Measurements from ENCODE around the gene AKAP17A. TPM values are rescaled to one million over a fixed set of nuclear protein-coding genes. Genes with fewer than 3 reads are reported as not detected.
"Not testable (repeated sequence)": the region's sequence is repeated elsewhere in the genome, so short reads cannot be mapped to it uniquely, and the experiment has no call there.

Gene AKAP17A
- total RNA-seq, 1 experiment from 2014 or later: 35.4 TPM

DNA sequence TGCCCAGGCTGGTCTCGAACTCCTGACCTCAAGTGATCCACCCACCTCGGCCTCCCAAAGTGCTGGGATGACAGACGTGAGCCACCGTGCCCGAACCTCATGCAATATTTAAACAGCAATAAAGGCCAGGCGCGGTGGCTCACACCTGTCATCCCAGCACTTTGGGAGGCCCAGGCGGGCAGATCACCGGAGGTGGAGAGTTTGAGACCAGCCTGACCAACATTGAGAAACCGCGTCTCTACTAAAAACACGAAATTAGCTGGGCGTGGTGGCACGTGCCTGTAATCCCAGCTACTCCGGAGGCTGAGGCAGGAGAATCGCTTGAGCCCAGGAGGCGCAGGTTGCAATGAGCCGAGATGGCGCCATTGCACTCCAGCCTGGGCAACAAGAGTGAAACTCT lies 17.2 kb upstream of the AKAP17A start:
- H3K27ac ChIP-seq (ENCODE audit: low read depth, low read length); H3K79me2 ChIP-seq (ENCODE audit: insufficient read depth, low read length); H3K27me3 ChIP-seq (ENCODE audit: insufficient read depth, low read length); ATAC-seq; H3K9ac ChIP-seq (ENCODE audit: low read length); H3K4me2 ChIP-seq (ENCODE audit: low read length); H3K4me1 ChIP-seq (ENCODE audit: control insufficient read depth in 1 of 2, insufficient read depth in 2 of 2, low read length in 2 of 2); BruUV-seq (replicated peaks); RAD21 ChIA-PET (ENCODE audit: low non-redundant PET in 1 of 2, low total read pairs in 2 of 2, uncharacterized antibody in 2 of 2, unreplicated experiment in 2 of 2); H3K9me2 ChIP-seq (ENCODE audit: insufficient read depth); H3K36me3 ChIP-seq (ENCODE audit: control insufficient read depth in 1 of 2, insufficient read depth in 2 of 2, low read length in 2 of 2); CTCF ChIA-PET; DNase-seq (ENCODE audit: low read depth, low spot score); H3K4me3 ChIP-seq (replicated peaks in 1 of 2; ENCODE audit: low read depth in 1 of 2, low read length in 2 of 2); H3K9me3 ChIP-seq (ENCODE audit: control insufficient read depth in 1 of 2, insufficient read depth in 1 of 2, low read depth in 1 of 2, low read length in 2 of 2); POLR2A ChIA-PET; intact Hi-C loops (cut with micrococcal nuclease); H4K20me1 ChIP-seq (ENCODE audit: insufficient read depth); H2AFZ ChIP-seq (ENCODE audit: low read depth, low read length, poor library complexity, severe bottlenecking): not testable (repeated sequence)

DNA sequence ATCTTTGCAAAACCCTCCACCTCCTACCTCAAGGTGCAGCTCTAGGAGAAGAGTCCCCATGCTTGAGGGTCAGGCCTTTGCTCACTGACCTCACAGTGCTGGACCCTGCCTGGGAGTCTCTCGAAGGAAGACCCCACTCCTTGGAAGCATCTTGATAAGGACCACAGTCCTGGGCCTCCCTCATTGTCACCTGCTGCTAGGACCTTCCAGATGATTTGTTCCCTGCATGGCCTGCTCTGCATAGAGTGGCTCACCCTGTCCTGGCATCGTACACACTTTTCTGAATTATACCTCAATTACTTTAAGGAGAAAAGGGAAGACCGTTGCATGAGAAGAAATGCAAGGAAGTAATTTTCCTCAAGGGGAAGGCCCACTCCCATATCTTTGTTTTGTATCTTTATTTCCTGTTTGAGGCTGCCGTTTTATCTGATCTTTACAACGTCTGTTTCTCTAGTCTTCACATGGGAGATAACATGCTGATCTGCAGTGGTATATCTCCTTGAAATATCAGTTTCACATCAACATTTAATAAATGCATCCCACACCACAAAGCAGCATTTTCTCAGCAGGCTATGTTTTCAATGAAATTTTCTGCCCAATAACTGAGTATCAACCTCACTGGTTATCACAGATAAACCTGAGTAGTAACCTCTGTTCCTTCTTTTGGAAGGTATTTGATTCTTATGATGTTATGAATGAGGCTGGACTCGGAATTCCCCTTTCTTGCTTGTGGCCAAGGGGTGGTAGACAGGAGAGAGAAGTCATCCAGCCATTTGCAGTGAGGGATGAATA lies 15.0 kb upstream of the AKAP17A start:
- Histone ChIP-seq H3K36me3 (ENCODE audit: control insufficient read depth in 1 of 2, insufficient read depth in 2 of 2, low read length in 2 of 2) (no peaks in the 10 kb centered on the region), H2AFZ (ENCODE audit: low read depth, low read length, poor library complexity, severe bottlenecking) (no peak overlapping the region), H3K4me1 (ENCODE audit: control insufficient read depth in 1 of 2, insufficient read depth in 2 of 2, low read length in 2 of 2) (no peaks in the 10 kb centered on the region), H3K4me3 (replicated peaks in 1 of 2; ENCODE audit: low read depth in 1 of 2, low read length in 2 of 2) (no peak overlapping the region), H3K27me3 (ENCODE audit: insufficient read depth, low read length) (no peaks in the 10 kb centered on the region), H3K79me2 (ENCODE audit: insufficient read depth, low read length) (no peaks in the 10 kb centered on the region), H3K9me3 (ENCODE audit: control insufficient read depth in 1 of 2, insufficient read depth in 1 of 2, low read depth in 1 of 2, low read length in 2 of 2) (no peaks in the 10 kb centered on the region), H4K20me1 (ENCODE audit: insufficient read depth) (no peaks in the 10 kb centered on the region), H3K9me2 (ENCODE audit: insufficient read depth) (no peaks in the 10 kb centered on the region), H3K4me2 (ENCODE audit: low read length) (no peak overlapping the region), H3K9ac (ENCODE audit: low read length) (no peak overlapping the region), H3K27ac (ENCODE audit: low read depth, low read length) (no peak overlapping the region)
- ATAC-seq: no peak
- ChIA-PET CTCF (no interaction called here), RAD21 (ENCODE audit: low non-redundant PET in 1 of 2, low total read pairs in 2 of 2, uncharacterized antibody in 2 of 2, unreplicated experiment in 2 of 2) (no interaction called here), POLR2A (no interaction called here)
- no TSS peak for BruUV-seq (replicated peaks)
- no peak for TF ChIP-seq POLR2A (IDR thresholded peaks at IDR 0.05; ENCODE audit: borderline replicate concordance, extremely low read depth, insufficient read depth, insufficient read length)
- TF ChIP-seq SIN3A (IDR thresholded peaks at IDR 0.05; ENCODE audit: low read depth): no peak
- TF ChIP-seq, protein P1, sequence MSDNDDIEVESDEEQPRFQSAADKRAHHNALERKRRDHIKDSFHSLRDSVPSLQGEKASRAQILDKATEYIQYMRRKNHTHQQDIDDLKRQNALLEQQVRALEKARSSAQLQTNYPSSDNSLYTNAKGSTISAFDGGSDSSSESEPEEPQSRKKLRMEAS (IDR thresholded peaks at IDR 0.05): no peak
- no peak for TF ChIP-seq POLR2AphosphoS5 (IDR thresholded peaks at IDR 0.05; ENCODE audit: low read depth, low read length)
- no peak for TF ChIP-seq ZFX (IDR thresholded peaks at IDR 0.05)
- no peak for TF ChIP-seq SRF (IDR thresholded peaks at IDR 0.05; ENCODE audit: low read depth)
- TF ChIP-seq, protein P2, sequence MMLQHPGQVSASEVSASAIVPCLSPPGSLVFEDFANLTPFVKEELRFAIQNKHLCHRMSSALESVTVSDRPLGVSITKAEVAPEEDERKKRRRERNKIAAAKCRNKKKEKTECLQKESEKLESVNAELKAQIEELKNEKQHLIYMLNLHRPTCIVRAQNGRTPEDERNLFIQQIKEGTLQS (IDR thresholded peaks at IDR 0.05): no peak
- no peak for TF ChIP-seq FOSL1 (IDR thresholded peaks at IDR 0.05; ENCODE audit: low read depth)
- no peak for TF ChIP-seq YY1 (IDR thresholded peaks at IDR 0.05; ENCODE audit: extremely low read depth, insufficient replicate concordance, low read depth, low read length)
- TF ChIP-seq EZH2 (IDR thresholded peaks at IDR 0.05): no peak
- no peak for TF ChIP-seq ELF1 (IDR thresholded peaks at IDR 0.05; ENCODE audit: borderline replicate concordance, low read depth)
- TF ChIP-seq EZH2phosphoT487 (IDR thresholded peaks at IDR 0.05; ENCODE audit: borderline replicate concordance): no peak
- intact Hi-C loops (cut with micrococcal nuclease): no loop called here
- DNase-seq (ENCODE audit: low read depth, low spot score): no peak
